Cardiac fibroblast (primary cell): ENCODE results near the gene OR52K1.

Source experiments
- DNase-seq, 2 donors: peaks; one replicate each; pipeline versions ENCODE4 v3.0.0 to v3.0.0-alpha.2; 2010; ENCODE audit warnings: low read depth in 2 of 2
- H3K4me3 ChIP-seq, 2 donors: replicated peaks in 1 of 2; 1 replicate in 1 of 2; 2 replicates in 1 of 2; pipeline ENCODE4 v1.5.1; 2011; ENCODE audit warnings: low read depth in 2 of 2, low read length in 2 of 2, mild to moderate bottlenecking in 2 of 2, moderate library complexity in 1 of 2
- CTCF ChIP-seq: IDR thresholded peaks from one replicate; pipeline ENCODE4 v1.5.1; 2011; ENCODE audit warnings: low read depth, mild to moderate bottlenecking, low read length, inconsistent platforms

Gene OR52K1

GRCh38 chr11:4508886-4509285, 26.4 kb downstream of the OR52K1 start:
- DNase-seq = no peak
- no peak overlapping the region for H3K4me3 ChIP-seq
- TF ChIP-seq CTCF = no peak

- H3K4me3 ChIP-seq = no peak overlapping the region
- no peak for TF ChIP-seq CTCF
- no peak for DNase-seq
Measured at GRCh38 chr11:4511282-4512245, 29.1 kb downstream of the OR52K1 start.

DNA sequence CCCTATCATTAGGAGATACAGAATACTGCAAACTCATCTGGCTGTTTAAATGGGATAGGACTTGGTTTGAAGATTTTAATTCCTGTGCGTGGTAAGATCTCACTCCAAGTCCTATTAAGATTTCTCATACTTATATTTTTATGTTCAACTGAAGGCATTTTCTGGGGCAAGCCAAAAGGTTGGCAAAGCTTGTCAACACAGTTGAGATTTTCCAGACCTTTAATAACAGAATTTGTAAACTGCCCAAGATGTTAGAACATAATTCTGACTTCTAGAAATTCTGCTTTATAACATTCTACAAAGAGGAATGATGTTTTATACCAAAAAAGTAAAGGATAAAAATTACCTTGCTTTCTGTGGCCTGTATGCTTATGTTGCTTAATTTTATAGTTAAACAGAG, 31.8 kb downstream of the OR52K1 start:
- no peak for DNase-seq
- TF ChIP-seq CTCF = no peak
- no peak overlapping the region for H3K4me3 ChIP-seq

- H3K4me3 ChIP-seq = no peak overlapping the region
- DNase-seq = no peak
- no peak for TF ChIP-seq CTCF
Measured at GRCh38 chr11:4522339-4522738, 39.9 kb downstream of the OR52K1 start.

DNA sequence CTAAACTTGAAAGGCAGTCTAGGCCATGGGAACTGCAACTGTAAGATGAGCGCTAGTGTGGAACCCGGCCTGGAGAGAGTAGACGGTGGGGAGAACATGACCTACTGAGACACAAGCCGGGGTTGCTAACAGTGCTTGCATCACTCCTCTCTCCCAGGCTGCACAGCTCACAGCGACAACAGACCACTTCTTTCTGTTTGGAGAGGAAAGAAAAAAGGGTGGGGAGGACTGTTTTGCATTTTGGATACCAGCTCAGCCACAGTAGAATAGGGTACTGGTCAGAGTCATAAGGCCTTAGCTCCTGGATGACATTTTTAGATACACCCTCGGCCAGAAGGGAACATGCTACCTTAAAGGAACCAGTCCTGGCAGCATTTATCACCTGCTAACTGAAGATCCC, 40.3 kb downstream of the OR52K1 start:
- no peak for TF ChIP-seq CTCF
- H3K4me3 ChIP-seq = no peak overlapping the region
- DNase-seq = no peak

DNA sequence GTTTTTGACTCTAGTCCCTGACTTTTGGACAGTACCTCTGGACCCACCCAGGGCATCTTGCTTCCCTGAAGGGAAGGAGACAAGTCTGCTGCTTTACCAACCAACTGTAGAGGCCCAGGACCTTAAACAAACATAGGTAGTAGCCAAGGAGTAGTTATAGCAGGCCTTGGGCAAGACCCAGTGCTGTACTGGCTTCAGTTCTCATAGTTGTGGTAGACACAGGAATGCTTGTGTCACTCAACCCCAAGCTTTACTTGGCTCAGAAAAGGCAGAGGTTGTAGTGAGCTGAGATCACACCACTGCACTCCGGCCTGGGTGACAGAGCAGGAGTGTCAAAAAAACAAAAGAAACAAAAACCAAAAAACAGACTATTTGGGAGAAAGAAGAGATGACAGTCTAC, 41.2 kb downstream of the OR52K1 start:
- DNase-seq = peak in 1 of 2 donors; percentile 7
- no peak overlapping the region for H3K4me3 ChIP-seq
- TF ChIP-seq CTCF = no peak
